T1000 (cell line): Measurements from ENCODE around the gene DIPK1B.

Source experiments
- DNase-seq: peaks from one replicate; lab custom pipeline; 2025; ENCODE audit warnings: mixed read lengths; lab: John Stamatoyannopoulos, UW

The DIPK1B gene

DNA sequence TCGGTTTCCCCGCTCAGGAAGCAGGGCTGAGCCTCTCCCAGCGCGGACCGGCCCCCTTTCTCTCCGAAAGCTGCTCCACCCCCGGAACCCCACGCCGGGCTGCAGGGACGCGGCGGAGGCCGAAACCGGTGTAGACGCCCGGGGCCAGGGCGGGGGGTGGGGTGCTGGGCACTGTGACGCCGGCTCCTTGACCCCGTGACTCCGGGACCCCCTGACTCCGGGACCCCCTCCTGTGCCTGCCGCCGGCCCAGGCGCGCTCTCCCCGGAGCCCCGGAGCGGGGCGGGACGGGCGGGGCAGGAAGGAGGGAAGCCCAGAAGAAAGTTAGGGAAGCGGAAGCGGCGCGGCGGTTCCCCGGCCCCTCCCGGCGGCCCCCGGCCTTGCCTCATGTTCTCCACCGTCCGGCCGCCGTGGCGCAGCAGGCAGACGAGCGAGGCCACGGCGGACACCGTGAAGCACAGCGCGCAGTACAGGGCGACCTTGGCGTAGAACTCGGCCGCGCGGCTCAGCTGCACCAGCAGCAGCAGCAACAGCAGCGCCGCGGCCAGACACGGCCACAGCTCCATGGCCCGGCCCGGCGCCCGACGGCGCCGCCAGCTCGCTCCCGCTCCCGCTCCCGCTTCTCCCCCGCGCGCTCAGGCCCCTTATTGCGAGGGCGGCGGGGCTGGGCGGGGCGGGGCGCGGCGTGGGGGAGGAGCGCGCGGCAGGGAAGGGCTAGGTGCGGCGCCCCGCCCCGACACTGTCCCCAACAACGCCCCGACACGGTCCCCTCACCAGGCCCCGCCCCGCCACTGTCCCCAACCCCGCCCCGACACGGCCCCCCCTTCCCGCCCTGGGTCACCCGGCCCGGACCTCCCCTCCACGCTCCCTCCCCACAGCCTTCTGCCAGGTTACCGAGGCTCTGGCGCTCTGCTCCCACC, 25.3 kb upstream of the DIPK1B start, which contains the start of gene AGPAT2:
AGPAT2 (minus strand) TSS at position 664 of the 918 bp plus-strand sequence; CDS start at position 564, 100 bp downstream.
- DNase-seq = no peak

GRCh38 chr9:136687721-136688223, 24.6 kb upstream of the DIPK1B start:
- no peak for DNase-seq

DNA sequence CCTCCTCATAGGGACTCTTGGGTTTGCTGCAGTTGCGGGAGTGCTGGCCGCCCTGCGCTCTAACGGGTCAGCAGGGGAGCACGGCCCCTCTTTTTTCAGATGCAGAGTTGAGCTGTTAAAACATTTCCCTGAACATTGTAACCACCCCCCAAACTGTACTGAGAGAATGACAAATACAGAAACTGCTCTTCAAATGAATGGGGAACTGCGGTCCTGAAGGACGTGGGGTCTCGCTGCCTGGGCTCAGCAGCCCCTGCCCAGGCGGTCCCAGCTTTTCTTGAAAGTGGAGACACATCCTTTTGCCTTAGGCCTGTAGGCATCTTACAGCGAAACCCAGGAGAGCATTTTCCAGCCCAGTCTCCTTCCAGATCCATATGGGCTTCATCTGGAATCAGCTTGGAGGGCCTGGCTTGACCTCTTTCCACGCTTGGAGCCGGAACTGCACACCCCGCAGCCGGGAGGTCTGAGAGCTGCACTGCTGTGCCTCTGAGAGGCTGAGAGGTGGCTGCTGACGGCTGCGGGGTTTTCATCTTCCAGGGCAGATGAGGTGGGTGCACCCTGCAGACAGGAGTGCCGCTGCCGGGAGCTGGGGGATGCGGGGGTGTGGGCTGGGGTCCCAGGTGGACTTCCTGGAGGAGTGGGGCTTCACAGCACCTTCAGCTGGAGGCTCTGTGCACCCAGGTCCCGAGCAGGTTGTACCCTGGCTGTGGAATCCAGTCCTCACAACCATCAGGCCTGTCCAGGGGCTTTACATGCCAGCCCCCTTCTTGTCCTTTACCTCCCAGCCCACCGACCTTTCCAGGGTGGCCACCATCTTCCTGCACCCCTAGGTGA, 23.9 kb upstream of the DIPK1B start:
- DNase-seq = no peak

DNA sequence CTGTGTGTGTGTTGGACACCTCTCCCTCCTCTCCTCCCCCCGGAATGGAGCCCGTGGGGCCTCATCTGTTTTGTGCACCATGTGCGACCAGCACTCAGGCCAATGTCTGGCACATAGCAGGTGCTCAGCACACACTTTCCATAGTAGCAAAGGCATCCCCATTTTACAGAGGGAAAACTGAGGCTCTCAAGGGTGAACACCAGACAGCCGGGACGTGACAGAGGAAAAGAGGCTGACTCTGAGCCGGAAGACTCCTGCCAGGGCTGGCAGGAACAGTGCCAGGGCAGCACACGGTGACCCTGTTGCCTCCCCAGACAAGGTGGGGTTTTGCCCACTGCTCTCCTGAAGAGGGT, 23.3 kb upstream of the DIPK1B start:
- DNase-seq = no peak

DNA sequence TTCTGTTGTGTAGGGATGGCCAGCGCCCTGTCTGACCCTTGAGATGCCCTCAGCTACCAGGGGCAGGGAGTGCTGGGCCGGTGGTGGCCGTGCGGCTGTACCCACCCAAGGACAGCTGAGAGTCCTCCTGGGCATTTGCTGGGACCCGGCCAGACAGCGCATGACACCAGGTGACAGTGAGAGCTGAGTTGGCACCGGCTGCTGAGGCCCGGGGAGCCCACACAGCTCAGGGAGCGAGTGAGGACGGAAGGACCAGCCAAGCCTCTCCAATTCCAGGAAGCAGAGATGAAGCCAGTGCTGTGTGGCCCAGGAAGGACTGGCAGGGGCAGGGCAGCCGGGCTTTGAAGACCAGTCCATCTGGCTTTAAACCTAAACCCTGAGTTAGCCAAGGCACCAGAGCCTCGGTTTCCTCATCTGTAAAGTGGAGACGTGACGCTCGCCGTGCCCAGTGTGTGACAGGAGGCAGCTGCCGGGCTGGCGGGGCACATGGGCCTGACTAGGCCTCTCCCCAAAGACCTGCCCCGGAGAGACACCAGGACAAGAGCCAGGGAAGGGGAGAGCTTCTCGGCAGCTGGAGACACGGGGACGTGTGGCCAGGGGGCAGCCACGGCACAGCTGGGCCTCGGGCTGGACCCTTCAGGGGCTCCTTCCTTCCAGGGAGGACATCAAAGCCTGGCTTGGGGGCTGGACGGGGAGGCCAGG, 22.1 kb upstream of the DIPK1B start:
- DNase-seq = no peak

DNA sequence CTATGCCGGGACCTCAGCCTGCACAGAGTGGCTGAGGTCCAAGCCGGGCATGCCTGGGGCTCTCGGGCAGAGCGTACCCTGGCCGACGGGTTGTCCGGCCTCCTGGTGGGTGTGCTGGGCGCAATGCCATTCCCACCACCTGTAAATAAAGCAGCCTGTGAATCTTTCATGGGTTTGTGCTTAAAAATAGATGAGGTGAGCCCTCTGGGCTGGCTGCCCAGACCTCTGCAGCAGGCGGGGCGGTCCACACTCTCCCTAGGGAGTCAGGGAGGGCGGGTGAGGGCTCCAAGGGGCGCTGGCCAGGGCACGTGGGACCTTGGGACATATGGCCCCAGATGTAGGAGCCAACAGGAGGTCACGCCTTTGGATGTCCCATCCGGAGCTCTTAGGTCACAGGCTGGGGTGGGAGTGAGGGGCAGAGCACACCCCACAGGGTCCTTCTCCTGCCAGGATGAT, 21.5 kb upstream of the DIPK1B start:
- DNase-seq = no peak

DNA sequence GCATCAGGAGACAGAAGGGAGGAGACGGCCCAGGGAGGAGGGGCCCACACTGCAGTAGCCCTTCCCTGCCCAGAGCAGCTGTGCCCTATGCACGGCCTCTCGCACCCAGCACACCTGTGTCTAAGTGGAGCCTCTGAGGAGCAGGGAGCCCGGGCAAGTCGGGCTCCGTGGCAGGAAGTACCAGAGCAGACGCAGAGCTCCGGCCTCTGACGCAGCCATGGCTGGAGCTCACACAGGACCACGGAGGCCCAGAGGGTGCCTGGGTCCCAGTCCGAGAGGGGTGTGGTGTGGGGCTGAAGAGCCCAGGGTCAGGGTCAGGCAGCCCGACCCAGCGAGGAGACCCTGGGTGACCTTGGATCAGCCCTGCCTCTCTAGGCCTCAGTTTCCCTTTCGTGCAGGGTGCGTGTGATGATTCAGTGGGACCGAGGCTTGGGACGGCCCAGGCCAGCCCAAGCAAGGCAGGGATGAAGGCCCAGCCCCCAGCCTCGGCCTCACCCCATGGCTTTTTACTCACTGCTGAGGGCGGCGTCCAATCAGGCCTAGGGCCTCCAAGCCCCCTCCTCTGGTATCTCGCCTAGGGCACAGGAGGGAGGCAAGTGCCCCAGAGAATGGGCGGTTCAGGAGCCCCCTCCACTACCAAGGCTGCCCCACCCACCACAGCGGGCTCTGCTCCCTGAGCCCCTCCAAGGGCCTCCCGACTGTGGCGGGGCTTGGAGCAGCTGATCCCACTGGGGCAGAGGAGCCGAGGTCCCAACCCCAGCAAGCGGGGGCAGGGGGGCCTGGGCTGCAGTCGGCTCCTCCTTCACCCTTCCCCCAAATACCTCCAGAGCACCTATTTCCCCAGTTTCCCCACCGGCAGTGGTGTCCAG, 20.8 kb upstream of the DIPK1B start:
- no peak for DNase-seq

DNA sequence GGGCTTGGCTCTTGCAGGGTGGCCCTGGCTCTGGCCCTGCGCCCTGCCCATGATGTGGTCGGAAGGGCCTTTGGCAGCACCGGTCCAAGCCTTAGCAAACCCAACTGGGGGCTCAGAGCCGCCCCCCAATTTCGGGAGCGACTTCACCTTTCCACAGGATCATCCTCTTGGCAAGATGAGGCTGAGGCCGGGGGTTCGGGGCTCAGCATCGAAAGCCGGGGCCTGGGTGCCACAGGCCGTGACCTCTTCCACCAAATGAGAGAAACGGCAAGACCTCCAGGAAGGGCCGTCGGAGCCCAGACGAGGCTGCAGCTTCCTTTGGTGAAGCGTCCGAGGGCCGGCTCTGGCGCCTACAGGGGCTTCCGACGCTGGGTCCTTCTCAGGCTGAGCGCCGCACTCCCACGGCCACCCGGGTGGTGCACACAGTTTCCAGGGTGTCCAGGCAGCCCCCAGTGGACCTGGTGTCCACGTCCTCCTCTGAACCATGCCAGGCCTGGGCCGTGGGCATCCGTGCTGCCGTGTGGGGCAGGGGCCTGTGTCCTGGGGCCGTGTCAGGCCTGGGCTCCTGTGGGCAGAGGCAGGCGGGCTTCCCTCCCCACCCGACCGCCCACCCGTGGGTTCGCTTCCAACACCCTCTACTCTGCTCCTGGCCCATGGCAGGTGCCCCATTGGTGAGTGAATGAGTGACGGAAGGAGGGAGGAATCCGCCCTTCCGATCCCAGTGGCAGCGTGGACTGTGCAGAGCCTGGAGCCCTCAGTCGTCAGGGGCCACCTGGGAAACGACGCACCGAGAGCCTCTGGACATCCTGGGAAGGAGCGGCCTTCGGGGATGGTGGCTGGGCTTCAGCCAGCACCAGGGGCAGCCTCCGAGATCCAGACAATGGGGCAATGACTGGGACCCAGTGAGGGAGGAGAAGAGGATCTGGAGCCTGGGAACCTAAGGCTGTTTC, 19.9 kb upstream of the DIPK1B start:
- DNase-seq = no peak

DNA sequence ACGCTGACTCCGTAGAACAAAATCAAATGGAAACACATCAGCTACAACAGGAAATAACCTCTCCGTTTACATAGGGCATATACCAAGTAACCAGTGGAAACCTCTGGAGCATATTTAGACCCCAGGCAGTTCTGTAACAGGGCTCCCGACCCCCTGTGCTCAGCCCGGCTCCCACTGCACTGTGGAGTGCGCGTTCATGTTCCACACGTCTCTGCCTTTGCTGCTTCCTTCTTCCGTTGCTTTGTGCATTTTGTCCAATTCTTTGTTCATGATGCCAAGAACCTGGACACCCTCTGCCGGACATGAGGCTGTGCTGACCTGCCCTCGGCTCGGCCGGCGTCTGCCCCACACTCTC, 19.3 kb upstream of the DIPK1B start:
- no peak for DNase-seq

GRCh38 chr9:136693490-136694162, 18.7 kb upstream of the DIPK1B start:
- no peak for DNase-seq

- DNase-seq = no peak
Observed at GRCh38 chr9:136694163-136694871, 18.1 kb upstream of the DIPK1B start.

DNA sequence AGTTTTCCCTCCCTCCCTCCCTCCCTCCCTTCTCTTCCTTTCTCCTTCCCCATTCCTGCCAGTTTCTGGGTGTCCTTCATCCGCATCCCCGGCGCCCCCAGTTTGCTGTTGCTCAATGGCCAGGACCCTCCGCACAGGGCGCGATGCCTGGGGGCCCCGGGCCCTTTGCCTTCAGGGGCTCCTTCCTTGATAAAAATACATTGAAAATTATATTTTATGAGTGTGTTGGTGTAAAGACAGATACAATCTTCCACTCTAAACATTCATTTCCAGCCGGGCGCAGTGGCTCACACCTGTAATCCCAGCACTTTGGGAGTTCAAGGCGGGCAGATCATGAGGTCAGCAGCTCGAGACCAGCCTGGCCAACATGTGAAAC, 17.5 kb upstream of the DIPK1B start:
- no peak for DNase-seq

DNA sequence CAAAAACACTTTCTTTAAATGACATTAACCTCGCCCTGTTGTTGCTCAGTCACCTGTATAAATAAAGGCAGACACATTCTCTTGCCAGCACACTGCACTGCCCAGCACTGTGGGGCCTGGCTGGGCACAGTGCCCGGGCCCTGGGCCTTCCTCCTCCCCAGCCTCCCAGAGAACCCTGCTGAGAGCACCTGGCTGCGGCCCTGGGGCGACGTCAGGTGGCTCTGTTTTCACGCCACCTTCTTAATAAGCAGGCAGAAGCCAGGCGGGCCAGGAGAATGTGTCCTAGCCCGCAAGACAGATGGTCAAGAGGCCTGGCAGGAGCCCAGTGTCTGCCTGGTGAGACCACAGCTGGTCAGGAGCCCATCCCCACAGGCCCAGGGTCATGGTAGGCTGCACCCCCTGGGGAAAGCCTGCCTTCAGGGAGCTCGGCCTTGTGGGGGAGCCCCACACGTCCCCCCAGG, 16.9 kb upstream of the DIPK1B start:
- DNase-seq = no peak

DNA sequence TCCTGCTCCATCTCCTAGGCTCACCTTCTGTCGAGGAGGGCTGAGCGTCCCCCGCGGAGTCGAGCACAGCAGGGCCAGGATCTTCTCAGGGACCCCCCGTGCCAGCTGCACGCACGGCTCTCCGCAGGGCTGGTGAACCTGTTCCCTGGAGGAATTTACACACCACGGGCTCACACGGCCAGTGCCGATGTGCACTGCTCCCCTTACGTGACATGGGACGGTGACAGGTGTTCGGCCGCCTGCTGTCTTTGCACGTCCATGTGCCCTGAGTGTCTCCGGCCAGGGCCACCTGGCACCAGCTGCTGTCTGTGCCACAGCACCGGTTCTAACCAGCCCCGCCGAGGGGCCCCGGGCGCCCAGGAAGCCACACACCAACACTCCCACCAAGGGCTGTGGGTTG, 16.4 kb upstream of the DIPK1B start:
- no peak for DNase-seq

DNA sequence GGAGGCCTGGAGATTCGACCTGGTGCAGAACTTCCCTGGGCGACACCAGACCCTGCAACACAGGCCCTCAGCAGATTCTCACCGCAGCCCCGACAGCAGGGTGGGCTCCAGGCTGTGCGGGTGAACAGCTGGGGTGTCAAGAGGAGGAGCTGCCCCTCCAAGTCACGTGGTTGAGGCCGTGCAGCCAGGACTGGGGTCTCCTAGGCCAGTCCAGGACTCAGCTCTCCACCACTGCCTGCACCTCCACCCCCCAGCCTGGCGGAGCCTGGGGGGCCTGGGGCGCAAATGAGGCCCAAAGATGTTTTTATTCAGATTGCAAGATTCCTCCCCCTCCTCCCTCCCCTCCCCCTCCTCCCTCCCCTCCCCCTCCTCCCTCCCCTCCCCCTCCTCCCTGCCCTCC, 15.9 kb upstream of the DIPK1B start:
- DNase-seq = no peak

DNA sequence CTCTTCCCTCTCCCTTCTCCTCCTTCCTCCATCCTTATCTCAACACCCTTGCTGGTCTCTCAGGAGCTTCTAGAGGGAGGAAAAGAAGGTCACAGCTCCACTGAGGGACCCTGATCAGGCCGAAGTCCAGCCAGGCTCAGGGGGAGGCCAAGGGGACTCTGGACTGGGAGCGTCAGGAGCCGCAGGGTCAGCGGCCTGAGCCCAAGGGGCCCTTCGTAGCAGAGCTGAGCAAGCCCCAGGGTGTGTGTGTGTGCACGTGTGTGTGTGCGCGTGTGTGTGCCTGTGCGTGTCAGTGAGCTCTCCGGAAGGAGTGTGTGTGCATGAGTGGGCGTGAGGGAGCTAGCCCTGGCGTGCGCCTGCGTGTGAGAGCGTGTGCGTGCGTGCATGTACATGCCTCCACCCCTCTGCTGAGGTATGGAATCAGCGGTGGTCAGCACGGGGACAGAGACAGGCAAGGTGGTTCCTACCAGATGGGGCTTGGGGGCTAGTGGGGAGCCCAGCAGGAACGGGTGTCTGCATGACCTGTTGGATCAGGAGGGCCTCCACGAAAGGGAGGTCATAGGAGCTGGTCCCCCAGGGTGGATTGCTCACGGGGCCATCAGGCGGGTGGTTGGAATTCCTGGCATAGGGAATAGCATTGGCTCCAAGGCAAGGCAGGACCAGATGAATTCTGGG, 15.1 kb upstream of the DIPK1B start:
- DNase-seq = no peak

DNA sequence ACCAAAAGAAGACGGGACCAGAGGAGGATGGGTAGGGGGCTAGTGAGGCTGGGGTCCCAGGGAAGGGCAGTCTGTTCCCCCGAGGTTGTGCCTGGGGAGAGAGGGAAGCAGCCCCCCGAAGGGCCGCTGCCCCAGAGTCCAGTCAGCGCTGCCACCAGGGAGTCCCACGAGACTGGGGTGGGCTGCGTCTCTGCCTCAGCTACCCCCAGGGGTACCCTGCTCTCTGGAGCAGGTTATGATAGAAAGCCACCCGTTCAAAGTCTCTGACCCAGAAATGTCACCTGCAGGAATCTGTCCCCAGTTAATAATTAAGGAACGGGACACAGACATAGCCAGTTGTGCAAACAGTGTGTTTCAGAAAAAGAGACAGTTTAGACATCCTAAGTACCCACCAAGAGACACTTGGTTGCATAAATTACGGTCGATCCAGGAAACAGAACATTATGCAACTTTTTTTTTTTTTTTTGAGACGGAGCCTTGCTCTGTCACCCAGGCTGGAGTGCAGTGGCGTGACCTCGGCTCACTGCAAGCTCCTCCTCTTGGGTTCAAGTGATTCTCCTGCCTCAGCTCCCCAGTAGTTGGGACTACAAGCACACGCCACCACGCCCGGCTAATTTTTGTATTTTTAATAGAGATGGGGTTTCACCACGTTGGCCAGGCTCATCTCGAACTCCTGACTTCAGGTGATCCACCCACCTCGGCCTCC, 14.4 kb upstream of the DIPK1B start:
- no peak for DNase-seq
